Spinal cord (tissue), 10 donors: ENCODE data around the gene POMGNT2. TPM values are rescaled to one million over a fixed set of nuclear protein-coding genes. Genes with fewer than 3 reads are reported as not detected.

Experiments
- DNase-seq, 6 donors: peaks; one replicate each; pipeline versions ENCODE4 v3.0.0 to v3.0.0-alpha.2; 2013 to 2015; ENCODE audit warnings: low spot score in 6 of 6, low read depth in 4 of 6
- H3K27ac ChIP-seq: one replicate; pipeline ENCODE4 v1.5.1; 2013; ENCODE audit warnings: low read depth, low read length, control low read depth
- H3K27me3 ChIP-seq: one replicate; pipeline ENCODE4 v1.6.1; 2013; ENCODE audit warnings: low read length; ENCODE audit not compliant: control insufficient read depth, insufficient read depth
- H3K36me3 ChIP-seq: one replicate; pipeline ENCODE4 v1.6.1; 2013; ENCODE audit warnings: low read length; ENCODE audit not compliant: control insufficient read depth, insufficient read depth
- H3K4me1 ChIP-seq: one replicate; pipeline ENCODE4 v1.6.1; 2013; ENCODE audit warnings: low read length; ENCODE audit not compliant: control insufficient read depth, insufficient read depth
- H3K4me3 ChIP-seq: one replicate; pipeline ENCODE4 v1.5.1; 2013; ENCODE audit warnings: low read depth, low read length, control low read depth
- H3K9me3 ChIP-seq: one replicate; pipeline ENCODE4 v1.6.1; 2013; ENCODE audit warnings: low read length; ENCODE audit not compliant: control insufficient read depth, insufficient read depth
- WGBS: methylation state at CpG from one replicate; pipeline ENCODE4 v1.1.5; 2013; ENCODE audit warnings: missing lambda C conversion rate; ENCODE audit not compliant: insufficient coverage; 5-methylcytosine and 5-hydroxymethylcytosine counted together
- polyA plus RNA-seq, 2 donors: library from polyadenylated mRNA; unstranded; fragments of 120-200 nt; gene quantifications; one replicate each; pipeline ENCODE4 v1.2.1, GENCODE V29; 2013; ENCODE audit not compliant: insufficient read length in 2 of 2
- total RNA-seq, 2 donors: library from RNA; depleted of rRNA in 1 of 2; stranded (reverse); fragments of 120-200 nt in 1 of 2; fragments of >200 nt in 1 of 2; gene quantifications; one replicate each; pipeline versions ENCODE4 v1.2.3 to v1.2.4, GENCODE V29; 2013 to 2014
- donor health status: healthy.

The POMGNT2 gene
- total and polyA plus RNA-seq, 4 donors: 21.0 to 44.4 (median 38.8) TPM

DNA sequence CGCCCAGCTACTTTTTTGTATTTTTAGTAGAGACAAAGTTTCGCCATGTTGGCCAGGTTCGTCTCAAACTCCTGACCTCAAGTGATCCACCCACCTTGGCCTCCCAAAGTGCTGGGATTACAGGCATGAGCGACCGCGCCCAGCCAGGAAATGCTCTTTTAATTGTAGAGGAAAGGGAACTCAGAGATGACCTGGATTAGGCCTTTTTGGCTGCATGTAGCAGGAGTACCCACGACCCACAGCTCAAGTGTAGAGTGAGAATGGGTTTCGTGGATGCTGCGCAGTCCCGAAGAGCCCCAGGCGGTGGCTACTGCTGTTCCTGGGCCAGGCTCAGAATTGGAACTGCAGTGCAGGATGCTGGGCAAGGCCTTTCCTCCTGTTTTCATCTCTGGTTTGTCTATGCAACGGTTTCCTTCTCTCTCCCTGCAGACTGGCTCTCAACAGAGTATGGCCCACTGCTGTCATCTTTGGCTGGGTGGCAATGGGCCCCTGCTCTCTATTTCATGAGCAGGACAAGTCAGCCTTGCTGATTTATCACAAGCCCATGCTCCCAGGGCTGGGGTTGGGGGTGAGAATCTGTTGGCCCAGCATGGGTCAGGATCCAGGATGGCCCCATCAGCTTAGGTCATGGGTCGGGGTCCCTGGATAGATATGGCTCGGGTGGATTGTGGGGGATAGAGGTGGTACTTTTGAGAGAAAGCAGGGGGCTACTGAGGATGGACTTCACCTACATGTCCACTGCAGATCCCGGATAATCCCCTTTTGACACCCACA is 75.5 kb downstream of the POMGNT2 start:
- Histone ChIP-seq H3K27ac (no peak overlapping the region), H3K4me1 (peaks cover 6% of the 10 kb centered on the region), H3K4me3 (no peak overlapping the region), H3K9me3 (no peaks in the 10 kb centered on the region), H3K36me3 (peaks cover 13% of the 10 kb centered on the region), H3K27me3 (no peaks in the 10 kb centered on the region)
- WGBS: 96% methylated on average over 10 of the region's 15 CpGs
- DNase-seq: no peak

Other genes with a start within 250 kb of the POMGNT2 start
- not detected for gene CYP8B1, start 230.2 kb downstream of the POMGNT2 start, total RNA-seq
- gene CYP8B1, start 230.2 kb downstream of the POMGNT2 start, polyA plus RNA-seq: under 1 TPM; 0.08 to 0.09 TPM
- 10 to 100 TPM; 15.8 to 27.5 TPM for gene ZNF662, start 199.9 kb downstream of the POMGNT2 start, total RNA-seq
- 10 to 100 TPM; 23.1 to 26.9 TPM for gene ZNF662, start 199.9 kb downstream of the POMGNT2 start, polyA plus RNA-seq
- 10 to 100 TPM; 22.5 to 40.1 TPM for gene GASK1A, start 126.8 kb downstream of the POMGNT2 start, total RNA-seq
- 10 to 100 TPM in 1 of 2 donors, 1 to 10 TPM in 1; 5.2 to 10.2 TPM for gene GASK1A, start 126.8 kb downstream of the POMGNT2 start, polyA plus RNA-seq
- 10 to 100 TPM; 50.3 to 79.2 TPM for gene SNRK, start 180.5 kb upstream of the POMGNT2 start, total RNA-seq
- 10 to 100 TPM; 40.7 to 47.1 TPM for gene SNRK, start 180.5 kb upstream of the POMGNT2 start, polyA plus RNA-seq